ENCODE data around the gene AHNAK. TPM values are rescaled to one million over a fixed set of nuclear protein-coding genes. Genes with fewer than 3 reads are reported as not detected.

The AHNAK gene
- total and polyA plus RNA-seq, 2 of the 8 experiments (the other 6 are each of a cell fraction or from before 2014, with no cell fraction given): 2.0 to 5.8 TPM

DNA sequence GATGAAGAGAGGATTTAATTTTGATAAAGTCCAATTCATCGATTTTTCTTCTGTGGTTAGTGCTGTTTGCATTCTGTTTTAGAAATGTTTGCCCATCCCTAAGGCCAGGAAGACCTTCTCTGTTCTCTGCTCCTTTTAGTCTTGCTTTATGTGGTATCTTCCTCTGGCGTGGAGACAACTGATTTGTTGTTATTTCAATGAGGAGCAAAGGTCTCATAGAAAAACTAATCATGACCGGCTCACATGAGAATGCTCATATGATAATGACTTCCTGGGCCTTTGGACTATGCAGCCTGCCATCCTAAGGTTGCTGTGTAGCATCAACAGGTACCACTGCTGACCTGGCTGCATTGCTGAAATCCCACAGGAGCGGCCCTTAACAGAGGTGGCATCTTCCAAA, 108.0 kb downstream of the AHNAK start:
- no peaks in the 10 kb centered on the region for H3K79me1 ChIP-seq (ENCODE audit: low read depth, low read length)
- no peak overlapping the region for H2BK12ac ChIP-seq (ENCODE audit: low read depth, low read length)
- no peak overlapping the region for H3K9ac ChIP-seq (replicated peaks in 1 of 4; ENCODE audit: extremely low read depth in 1 of 4, low read depth in 3 of 4, low read length in 3 of 4)
- no peak overlapping the region for H3K14ac ChIP-seq (ENCODE audit: insufficient read length)
- no peak overlapping the region for H2BK20ac ChIP-seq (ENCODE audit: low read length)
- no peaks in the 10 kb centered on the region for H3K9me3 ChIP-seq (ENCODE audit: insufficient read depth in 2 of 2, low read depth in 1 of 2, low read length in 1 of 2)
- no peak overlapping the region for H3K4ac ChIP-seq (replicated peaks; ENCODE audit: insufficient read length, low read depth, low read length)
- DNase-seq (ENCODE audit: low read depth in 1 of 2, low spot score in 2 of 2) (no peak), FAIRE-seq (no peak)
- no peak overlapping the region for H2BK5ac ChIP-seq (ENCODE audit: low read depth, low read length)
- no peak overlapping the region for H4K5ac ChIP-seq (ENCODE audit: insufficient read length, low read depth, low read length)
- no peak overlapping the region for H4K91ac ChIP-seq (replicated peaks; ENCODE audit: insufficient read length, low read length)
- no peak overlapping the region for H2AFZ ChIP-seq (ENCODE audit: low read length)
- no peak overlapping the region for H2AK5ac ChIP-seq (ENCODE audit: low read depth, low read length)
- H3K23me2 ChIP-seq (ENCODE audit: low read depth, low read length): no peaks in the 10 kb centered on the region
- no peak overlapping the region for H3K4me2 ChIP-seq (ENCODE audit: insufficient read depth in 1 of 2, low read depth in 2 of 2, low read length in 2 of 2)
- no peak overlapping the region for H2BK120ac ChIP-seq (replicated peaks; ENCODE audit: low read depth, low read length)
- H3K27me3 ChIP-seq (replicated peaks in 1 of 4; ENCODE audit: control insufficient read depth in 3 of 4, extremely low read depth in 1 of 4, insufficient read depth in 3 of 4, low read length in 3 of 4): no peaks in the 10 kb centered on the region
- peaks cover 0 to 2% (median 0%) of the 10 kb centered on the region in 4 experiments; a peak in 2 of 7 replicates for H3K4me1 ChIP-seq (replicated peaks in 1 of 4; ENCODE audit: control insufficient read depth in 3 of 4, insufficient read depth in 4 of 4, low read length in 3 of 4)
- H2BK15ac ChIP-seq (ENCODE audit: low read length): no peak overlapping the region
- H3K36me3 ChIP-seq (ENCODE audit: control insufficient read depth in 2 of 4, insufficient read depth in 4 of 4, low read length in 3 of 4): no peaks in the 10 kb centered on the region
- 90% methylated on average over 4 of the region's 4 CpGs; no CpG with 5 or more reads in 1 of the 2 experiments for WGBS, 2 experiments (ENCODE audit: extremely low coverage in 1 of 2, insufficient coverage in 1 of 2, insufficient read length in 1 of 2, insufficient replicate concordance in 2 of 2, low coverage in 1 of 2, low lambda C conversion rate in 2 of 2, missing lambda C conversion rate in 1 of 2)
- no peaks in the 10 kb centered on the region for H4K20me1 ChIP-seq (replicated peaks in 1 of 2; ENCODE audit: control insufficient read depth in 1 of 2, insufficient read depth in 2 of 2, low read length in 2 of 2)
- no peak overlapping the region for H3K27ac ChIP-seq (ENCODE audit: low read depth, low read length)
- H4K8ac ChIP-seq (ENCODE audit: extremely low read depth, insufficient read depth, low read length): no peak overlapping the region
- H3K18ac ChIP-seq (ENCODE audit: extremely low read depth, low read length): no peak overlapping the region
- ChIA-PET CTCF (ENCODE audit: partially characterized antibody) (interaction anchor here (1.4 to 2.4 kb wide), 2 partner anchors 16 to 104 kb away, joined by 3 to 11 read pairs; no protein-coding TSS in a partner anchor), POLR2A (ENCODE audit: partially characterized antibody) (no interaction called here)
- H3K79me2 ChIP-seq (ENCODE audit: control insufficient read depth in 1 of 2, insufficient read depth in 2 of 2, low read length in 2 of 2): no peaks in the 10 kb centered on the region
- H3K56ac ChIP-seq (replicated peaks; ENCODE audit: insufficient read length, low read depth, low read length): no peak overlapping the region
- no peak for TF ChIP-seq CEBPB (IDR thresholded peaks at IDR 0.05; ENCODE audit: low read depth, low read length)
- TF ChIP-seq SIN3A (conservative IDR thresholded peaks at IDR 0.05 in 1 of 2, IDR thresholded peaks at IDR 0.05 in 1 of 2; ENCODE audit: low read depth in 1 of 2, low read length in 2 of 2): no peak
- no peak for TF ChIP-seq RNF2 (IDR thresholded peaks at IDR 0.05; ENCODE audit: borderline replicate concordance, low read depth, low read length, missing control alignments, poor library complexity, severe bottlenecking)
- TF ChIP-seq POLR2A (IDR thresholded peaks at IDR 0.05; ENCODE audit: control extremely low read depth in 1 of 2, low read depth in 2 of 2, low read length in 2 of 2): no peak
- no peak for TF ChIP-seq GABPA (IDR thresholded peaks at IDR 0.05; ENCODE audit: borderline replicate concordance, insufficient read depth, low read length)
- TF ChIP-seq, protein P1, sequence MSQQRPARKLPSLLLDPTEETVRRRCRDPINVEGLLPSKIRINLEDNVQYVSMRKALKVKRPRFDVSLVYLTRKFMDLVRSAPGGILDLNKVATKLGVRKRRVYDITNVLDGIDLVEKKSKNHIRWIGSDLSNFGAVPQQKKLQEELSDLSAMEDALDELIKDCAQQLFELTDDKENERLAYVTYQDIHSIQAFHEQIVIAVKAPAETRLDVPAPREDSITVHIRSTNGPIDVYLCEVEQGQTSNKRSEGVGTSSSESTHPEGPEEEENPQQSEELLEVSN (IDR thresholded peaks at IDR 0.05): no peak
- no peak for TF ChIP-seq SRF (IDR thresholded peaks at IDR 0.05; ENCODE audit: low read depth, low read length)
- no peak for TF ChIP-seq SAP30 (IDR thresholded peaks at IDR 0.05; ENCODE audit: insufficient read depth, insufficient replicate concordance, low read length)
- no peak overlapping the region for H3K4me3 ChIP-seq (ENCODE audit: extremely low read depth in 1 of 4, insufficient read depth in 2 of 4, low read depth in 3 of 4, low read length in 4 of 4)
- H3K23ac ChIP-seq (ENCODE audit: insufficient read length): no peak overlapping the region
